Erythroblast (primary cell): Measurements from ENCODE around the gene TBCE.

Source experiments
- GATA1 ChIP-seq: IDR thresholded peaks from 2 replicates; pipeline ENCODE4 v1.6.1; 2011; ENCODE audit warnings: low read depth, mild to moderate bottlenecking, control low read depth, low read length, moderate library complexity
- POLR2A ChIP-seq: IDR thresholded peaks from 2 replicates; pipeline ENCODE4 v1.6.1; 2011; ENCODE audit warnings: mild to moderate bottlenecking, low read length

DNA sequence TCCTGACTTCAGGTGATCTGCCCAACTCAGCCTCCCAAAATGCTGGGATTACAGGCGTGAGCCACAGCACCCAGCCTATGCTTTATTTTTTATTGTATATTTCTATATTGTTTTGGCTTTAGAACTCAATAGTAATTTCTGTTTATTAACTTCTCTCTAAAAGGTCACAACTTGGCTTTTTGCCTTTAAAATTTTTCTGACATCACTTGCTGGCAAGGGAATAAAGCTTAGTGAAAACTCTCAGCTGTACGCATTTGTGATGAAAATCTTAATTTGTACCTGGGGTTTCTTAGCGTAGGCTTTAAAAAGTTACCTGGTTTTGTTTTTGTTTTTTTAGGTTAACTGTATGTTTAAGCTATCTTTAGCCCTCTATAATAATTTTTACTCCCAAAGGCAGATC lies 100.8 kb downstream of the TBCE start:
- TF ChIP-seq POLR2A (no peak), GATA1 (no peak)
